HepG2 (cell line): Measurements from ENCODE around the gene C9orf78. TPM values are rescaled to one million over a fixed set of nuclear protein-coding genes. Genes with fewer than 3 reads are reported as not detected.

Source experiments
- BRD4 ChIP-seq: sonication (generic); formaldehyde crosslinking; IDR thresholded peaks from 2 replicates; pipeline ENCODE4 v1.4.0; 2020; ENCODE audit warnings: missing genetic modification reagents
- GFI1 ChIP-seq: sonication (generic); formaldehyde crosslinking; IDR thresholded peaks from 2 replicates; pipeline ENCODE4 v1.5.0; 2020; ENCODE audit warnings: missing genetic modification reagents, mild to moderate bottlenecking, borderline replicate concordance
- HNRNPL ChIP-seq: fragments of 200-400 bp; formaldehyde crosslinking; IDR thresholded peaks from 2 replicates; pipeline ENCODE4 v1.6.1; 2017; ENCODE audit warnings: mild to moderate bottlenecking, low read depth, low read length
- IKZF1 ChIP-seq: fragments of 450-650 bp; IDR thresholded peaks from 2 replicates; pipeline ENCODE4 v1.7.1; 2016
- ISL2 ChIP-seq: sonication (generic); formaldehyde crosslinking; IDR thresholded peaks from 2 replicates; pipeline ENCODE4 v1.5.0; 2020; ENCODE audit warnings: missing genetic modification reagents
- KLF15 ChIP-seq: sonication (generic); formaldehyde crosslinking; IDR thresholded peaks from 2 replicates; pipeline ENCODE4 v1.8.1; 2023; ENCODE audit warnings: borderline replicate concordance, mild to moderate bottlenecking, inconsistent platforms, missing genetic modification reagents, mixed read lengths
- MIXL1 ChIP-seq: IDR thresholded peaks from 2 replicates; pipeline ENCODE4 v1.6.1; 2016
- NFKBIZ ChIP-seq: IDR thresholded peaks from 2 replicates; pipeline ENCODE4 v1.6.1; 2018; ENCODE audit warnings: missing genetic modification reagents, missing compliant biosample characterization
- REL ChIP-seq: sonication (generic); formaldehyde crosslinking; conservative IDR thresholded peaks from 2 replicates; pipeline ENCODE4 v1.8.0; 2022; ENCODE audit warnings: mild to moderate bottlenecking, missing genetic modification reagents, moderate library complexity
- RFXAP ChIP-seq: sonication (generic); formaldehyde crosslinking; IDR thresholded peaks from 2 replicates; pipeline ENCODE4 v1.4.0; 2020; ENCODE audit warnings: missing genetic modification reagents, borderline replicate concordance
- TSC22D2 ChIP-seq: sonication (generic); formaldehyde crosslinking; IDR thresholded peaks from 2 replicates; pipeline ENCODE4 v1.5.1; 2020; ENCODE audit warnings: missing genetic modification reagents, mild to moderate bottlenecking, borderline replicate concordance
- ZNF253 ChIP-seq: sonication (generic); formaldehyde crosslinking; IDR thresholded peaks from 2 replicates; pipeline ENCODE4 v1.8.0; 2022; ENCODE audit warnings: mild to moderate bottlenecking, missing genetic modification reagents, borderline replicate concordance
- ZNF367 ChIP-seq: sonication (generic); formaldehyde crosslinking; IDR thresholded peaks from 2 replicates; pipeline ENCODE4 v1.4.0; 2020; ENCODE audit warnings: missing genetic modification reagents, borderline replicate concordance
- ZNF569 ChIP-seq: sonication (generic); formaldehyde crosslinking; IDR thresholded peaks from 2 replicates; pipeline ENCODE4 v1.5.0; 2020; ENCODE audit warnings: mild to moderate bottlenecking, missing genetic modification reagents, moderate library complexity, borderline replicate concordance
- ZNF672 ChIP-seq: sonication (generic); formaldehyde crosslinking; IDR thresholded peaks from 2 replicates; pipeline ENCODE4 v1.8.1; 2022; ENCODE audit warnings: missing genetic modification reagents
- polyA plus RNA-seq, 8 experiments: library from polyadenylated mRNA; depleted of rRNA in 3 of 8; stranded (reverse) in 7 of 8; unstranded in 1 of 8; fragments of >200 nt; fragmentation: Illumina TruSeq in 4 of 8; extraction: Trizol in 4 of 8; gene quantifications; 2 replicates each; pipeline versions ENCODE4 v1.2.1 to v1.2.3, GENCODE V29; 2011 to 2016; ENCODE audit warnings: low read depth in 4 of 8, missing spikeins in 1 of 8, mixed read lengths in 1 of 8; ENCODE audit not compliant: insufficient read depth in 1 of 8
- total RNA-seq, 5 experiments: library from RNA; depleted of rRNA; stranded (reverse); fragments of >200 nt; fragmentation: Illumina TruSeq; extraction: Trizol; gene quantifications; 2 replicates each; pipeline ENCODE4 v1.2.3, GENCODE V29; 2016; ENCODE audit warnings: low read depth in 1 of 5
- TF ChIP-seq, protein P1 (sequence below): sonication (generic); formaldehyde crosslinking; IDR thresholded peaks from 2 replicates; pipeline ENCODE4 v1.5.0; 2020; ENCODE audit warnings: mild to moderate bottlenecking, missing genetic modification reagents
- TF ChIP-seq, protein P2 (sequence below): sonication (generic); formaldehyde crosslinking; conservative IDR thresholded peaks from 2 replicates; pipeline ENCODE4 v1.8.1; 2023; ENCODE audit warnings: missing genetic modification reagents
- TF ChIP-seq, protein P3 (sequence below): sonication (generic); formaldehyde crosslinking; IDR thresholded peaks from 2 replicates; pipeline ENCODE4 v1.4.0; 2020; ENCODE audit warnings: missing genetic modification reagents, mild to moderate bottlenecking, borderline replicate concordance
- TF ChIP-seq, protein P4 (sequence below): sonication (generic); formaldehyde crosslinking; IDR thresholded peaks from 2 replicates; pipeline ENCODE4 v1.9.0; 2021; ENCODE audit warnings: missing genetic modification reagents, mild to moderate bottlenecking, borderline replicate concordance
- TF ChIP-seq, protein P5 (sequence below): sonication (generic); formaldehyde crosslinking; IDR thresholded peaks from 2 replicates; pipeline ENCODE4 v1.4.0; 2020; ENCODE audit warnings: missing genetic modification reagents, mild to moderate bottlenecking, borderline replicate concordance

Gene C9orf78
- total and polyA plus RNA-seq, 2 of the 13 experiments (the other 11 are each of a cell fraction or from before 2014, with no cell fraction given), result 18.4 to 35.5 TPM

DNA sequence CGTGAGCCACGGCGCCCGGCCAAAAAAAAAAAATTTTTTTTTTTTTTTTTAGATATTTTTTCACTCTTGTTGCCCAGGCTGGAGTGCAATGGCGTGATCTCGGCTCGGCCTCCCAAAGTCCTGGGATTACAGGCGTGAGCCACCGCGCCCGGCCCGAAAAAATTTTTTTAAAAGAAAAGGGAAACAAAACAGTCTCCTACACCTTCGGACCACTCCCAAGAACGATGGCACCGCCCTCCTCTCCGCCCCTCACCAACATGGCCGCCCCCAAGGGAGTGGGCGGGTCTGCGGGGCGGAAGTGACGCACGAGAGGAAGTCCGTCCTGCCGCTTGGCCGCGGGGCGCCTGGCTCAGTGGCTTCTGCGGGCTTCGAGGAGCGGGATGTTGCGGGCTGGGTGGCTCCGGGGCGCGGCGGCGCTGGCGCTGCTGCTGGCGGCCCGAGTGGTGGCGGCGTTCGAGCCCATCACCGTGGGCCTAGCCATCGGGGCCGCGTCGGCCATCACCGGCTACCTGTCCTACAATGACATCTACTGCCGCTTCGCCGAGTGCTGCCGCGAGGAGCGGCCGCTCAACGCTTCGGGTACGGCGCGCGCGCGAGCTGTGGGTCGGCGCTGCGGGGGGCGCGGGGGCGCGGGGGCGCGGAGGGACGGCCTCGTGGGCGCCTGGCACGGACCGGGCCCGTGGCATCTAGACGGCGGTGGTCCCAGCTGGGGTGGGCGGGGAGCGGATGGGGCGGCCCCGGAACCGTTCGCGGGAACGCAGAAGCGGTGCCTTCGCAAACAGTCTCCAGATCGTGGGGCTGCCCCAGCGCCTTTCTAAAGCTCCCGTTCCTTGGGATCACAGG, 32.0 kb downstream of the C9orf78 start, which contains the start of gene TOR1B (continued):
- TF ChIP-seq, protein P1, sequence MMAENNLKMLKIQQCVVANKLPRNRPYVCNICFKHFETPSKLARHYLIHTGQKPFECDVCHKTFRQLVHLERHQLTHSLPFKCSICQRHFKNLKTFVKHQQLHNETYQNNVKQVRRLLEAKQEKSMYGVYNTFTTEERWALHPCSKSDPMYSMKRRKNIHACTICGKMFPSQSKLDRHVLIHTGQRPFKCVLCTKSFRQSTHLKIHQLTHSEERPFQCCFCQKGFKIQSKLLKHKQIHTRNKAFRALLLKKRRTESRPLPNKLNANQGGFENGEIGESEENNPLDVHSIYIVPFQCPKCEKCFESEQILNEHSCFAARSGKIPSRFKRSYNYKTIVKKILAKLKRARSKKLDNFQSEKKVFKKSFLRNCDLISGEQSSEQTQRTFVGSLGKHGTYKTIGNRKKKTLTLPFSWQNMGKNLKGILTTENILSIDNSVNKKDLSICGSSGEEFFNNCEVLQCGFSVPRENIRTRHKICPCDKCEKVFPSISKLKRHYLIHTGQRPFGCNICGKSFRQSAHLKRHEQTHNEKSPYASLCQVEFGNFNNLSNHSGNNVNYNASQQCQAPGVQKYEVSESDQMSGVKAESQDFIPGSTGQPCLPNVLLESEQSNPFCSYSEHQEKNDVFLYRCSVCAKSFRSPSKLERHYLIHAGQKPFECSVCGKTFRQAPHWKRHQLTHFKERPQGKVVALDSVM, result 0 out of 2 replicates have a peak, but pooled peaks have one; percentile 35
- no peak for TF ChIP-seq IKZF1
- TF ChIP-seq GFI1 (CRISPR knock-in tag), result peak; percentile 63; the same call in 1 of the 2 replicates
- TF ChIP-seq TSC22D2, result no peak
- 0 out of 2 replicates have a peak, but pooled peaks have one; percentile 42 for TF ChIP-seq RFXAP (CRISPR knock-in tag)
- no peak for TF ChIP-seq KLF15 (CRISPR knock-in tag)
- TF ChIP-seq ISL2 (CRISPR knock-in tag), result peak; percentile 50; the same call in 1 of the 2 replicates
- TF ChIP-seq, protein P2, sequence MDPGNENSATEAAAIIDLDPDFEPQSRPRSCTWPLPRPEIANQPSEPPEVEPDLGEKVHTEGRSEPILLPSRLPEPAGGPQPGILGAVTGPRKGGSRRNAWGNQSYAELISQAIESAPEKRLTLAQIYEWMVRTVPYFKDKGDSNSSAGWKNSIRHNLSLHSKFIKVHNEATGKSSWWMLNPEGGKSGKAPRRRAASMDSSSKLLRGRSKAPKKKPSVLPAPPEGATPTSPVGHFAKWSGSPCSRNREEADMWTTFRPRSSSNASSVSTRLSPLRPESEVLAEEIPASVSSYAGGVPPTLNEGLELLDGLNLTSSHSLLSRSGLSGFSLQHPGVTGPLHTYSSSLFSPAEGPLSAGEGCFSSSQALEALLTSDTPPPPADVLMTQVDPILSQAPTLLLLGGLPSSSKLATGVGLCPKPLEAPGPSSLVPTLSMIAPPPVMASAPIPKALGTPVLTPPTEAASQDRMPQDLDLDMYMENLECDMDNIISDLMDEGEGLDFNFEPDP (CRISPR knock-in tag), result no peak
- TF ChIP-seq, protein P3, sequence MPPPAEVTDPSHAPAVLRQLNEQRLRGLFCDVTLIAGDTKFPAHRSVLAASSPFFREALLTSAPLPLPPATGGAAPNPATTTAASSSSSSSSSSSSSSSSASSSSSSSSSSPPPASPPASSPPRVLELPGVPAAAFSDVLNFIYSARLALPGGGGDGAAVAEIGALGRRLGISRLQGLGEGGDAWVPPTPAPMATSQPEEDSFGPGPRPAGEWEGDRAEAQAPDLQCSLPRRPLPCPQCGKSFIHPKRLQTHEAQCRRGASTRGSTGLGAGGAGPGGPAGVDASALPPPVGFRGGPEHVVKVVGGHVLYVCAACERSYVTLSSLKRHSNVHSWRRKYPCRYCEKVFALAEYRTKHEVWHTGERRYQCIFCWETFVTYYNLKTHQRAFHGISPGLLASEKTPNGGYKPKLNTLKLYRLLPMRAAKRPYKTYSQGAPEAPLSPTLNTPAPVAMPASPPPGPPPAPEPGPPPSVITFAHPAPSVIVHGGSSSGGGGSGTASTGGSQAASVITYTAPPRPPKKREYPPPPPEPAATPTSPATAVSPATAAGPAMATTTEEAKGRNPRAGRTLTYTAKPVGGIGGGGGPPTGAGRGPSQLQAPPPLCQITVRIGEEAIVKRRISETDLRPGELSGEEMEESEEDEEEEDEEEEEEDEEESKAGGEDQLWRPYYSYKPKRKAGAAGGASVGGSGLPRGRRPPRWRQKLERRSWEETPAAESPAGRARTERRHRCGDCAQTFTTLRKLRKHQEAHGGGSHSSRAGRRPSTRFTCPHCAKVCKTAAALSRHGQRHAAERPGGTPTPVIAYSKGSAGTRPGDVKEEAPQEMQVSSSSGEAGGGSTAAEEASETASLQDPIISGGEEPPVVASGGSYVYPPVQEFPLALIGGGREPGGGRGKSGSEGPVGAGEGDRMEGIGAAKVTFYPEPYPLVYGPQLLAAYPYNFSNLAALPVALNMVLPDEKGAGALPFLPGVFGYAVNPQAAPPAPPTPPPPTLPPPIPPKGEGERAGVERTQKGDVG (CRISPR knock-in tag), result no peak
- TF ChIP-seq ZNF367 (CRISPR knock-in tag), result 0 out of 2 replicates have a peak, but pooled peaks have one; percentile 57
- no peak for TF ChIP-seq NFKBIZ (CRISPR knock-in tag)
- no peak for TF ChIP-seq ZNF253 (CRISPR knock-in tag)
- no peak for TF ChIP-seq ZNF569 (CRISPR knock-in tag)
- TF ChIP-seq REL (CRISPR knock-in tag), result no peak
- TF ChIP-seq, protein P4, sequence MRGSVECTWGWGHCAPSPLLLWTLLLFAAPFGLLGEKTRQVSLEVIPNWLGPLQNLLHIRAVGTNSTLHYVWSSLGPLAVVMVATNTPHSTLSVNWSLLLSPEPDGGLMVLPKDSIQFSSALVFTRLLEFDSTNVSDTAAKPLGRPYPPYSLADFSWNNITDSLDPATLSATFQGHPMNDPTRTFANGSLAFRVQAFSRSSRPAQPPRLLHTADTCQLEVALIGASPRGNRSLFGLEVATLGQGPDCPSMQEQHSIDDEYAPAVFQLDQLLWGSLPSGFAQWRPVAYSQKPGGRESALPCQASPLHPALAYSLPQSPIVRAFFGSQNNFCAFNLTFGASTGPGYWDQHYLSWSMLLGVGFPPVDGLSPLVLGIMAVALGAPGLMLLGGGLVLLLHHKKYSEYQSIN (CRISPR knock-in tag), result no peak
- TF ChIP-seq ZNF672 (CRISPR knock-in tag), result no peak
- no peak for TF ChIP-seq MIXL1 (CRISPR knock-in tag)
- TF ChIP-seq BRD4 (CRISPR knock-in tag), result no peak
- no peak for TF ChIP-seq HNRNPL
- TF ChIP-seq, protein P5, sequence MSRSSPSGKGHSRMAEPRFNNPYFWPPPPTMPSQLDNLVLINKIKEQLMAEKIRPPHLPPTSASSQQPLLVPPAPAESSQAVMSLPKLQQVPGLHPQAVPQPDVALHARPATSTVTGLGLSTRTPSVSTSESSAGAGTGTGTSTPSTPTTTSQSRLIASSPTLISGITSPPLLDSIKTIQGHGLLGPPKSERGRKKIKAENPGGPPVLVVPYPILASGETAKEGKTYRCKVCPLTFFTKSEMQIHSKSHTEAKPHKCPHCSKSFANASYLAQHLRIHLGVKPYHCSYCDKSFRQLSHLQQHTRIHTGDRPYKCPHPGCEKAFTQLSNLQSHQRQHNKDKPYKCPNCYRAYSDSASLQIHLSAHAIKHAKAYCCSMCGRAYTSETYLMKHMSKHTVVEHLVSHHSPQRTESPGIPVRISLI (CRISPR knock-in tag), result 0 out of 2 replicates have a peak, but pooled peaks have one; percentile 57
